ACHN (cell line): ENCODE data around the gene TUB.

ENCODE experiments used
- DNase-seq: peaks from one replicate; pipeline ENCODE4 v3.0.0-alpha.2; 2015
- in situ Hi-C: cut with HindIII; loops from 2 replicates; pipeline ENCODE4 v1.10.0; 2017; ENCODE audit warnings: low sequenced_read_pairs, low pct_ligation_motif_present, low pct_unique_long_range_greater_than_20kb

The TUB gene

DNA sequence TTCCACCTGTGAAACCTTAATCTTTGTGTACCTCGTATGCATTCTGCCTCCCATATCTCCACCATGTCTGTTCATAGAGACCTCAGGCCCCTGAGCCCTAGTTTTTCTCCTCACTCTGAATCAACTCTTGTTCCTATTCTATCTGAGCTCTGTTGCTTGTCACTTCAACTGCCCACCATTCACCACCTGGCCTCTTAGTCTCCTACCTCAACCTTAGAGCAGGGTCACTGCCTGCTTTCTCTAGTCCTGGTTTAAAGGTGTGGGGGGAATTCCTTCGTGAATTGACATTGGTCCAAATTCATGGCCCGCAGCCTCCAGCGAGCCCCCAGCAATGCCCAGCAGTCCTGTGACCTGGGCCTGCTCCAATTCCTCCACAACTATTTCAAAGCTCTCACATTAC, 39.4 kb upstream of the TUB start:
- in situ Hi-C loops: no loop called here

DNA sequence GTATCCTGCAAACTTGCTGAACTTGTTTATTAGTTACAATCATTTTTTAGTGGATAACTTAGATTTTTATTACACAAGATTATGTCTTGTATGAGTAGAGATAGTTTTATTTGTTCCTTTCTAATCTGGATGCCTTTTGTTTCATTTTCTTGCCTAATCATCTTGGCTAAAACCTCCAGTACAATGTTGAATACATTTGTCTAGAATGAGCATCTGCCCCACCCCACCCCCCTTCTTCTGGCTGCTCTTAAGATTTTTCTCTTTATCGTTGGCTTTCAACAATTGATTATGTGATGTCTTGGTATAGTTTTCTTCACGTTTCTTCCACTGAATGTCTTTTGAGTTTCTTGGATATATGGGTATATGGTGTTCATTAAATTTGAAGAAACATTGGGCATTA, 37.3 kb upstream of the TUB start:
- no peak for DNase-seq
- in situ Hi-C loops: no loop called here

More for the DNA sequence above, 39.4 kb upstream of the TUB start:
- DNase-seq: no peak

DNA sequence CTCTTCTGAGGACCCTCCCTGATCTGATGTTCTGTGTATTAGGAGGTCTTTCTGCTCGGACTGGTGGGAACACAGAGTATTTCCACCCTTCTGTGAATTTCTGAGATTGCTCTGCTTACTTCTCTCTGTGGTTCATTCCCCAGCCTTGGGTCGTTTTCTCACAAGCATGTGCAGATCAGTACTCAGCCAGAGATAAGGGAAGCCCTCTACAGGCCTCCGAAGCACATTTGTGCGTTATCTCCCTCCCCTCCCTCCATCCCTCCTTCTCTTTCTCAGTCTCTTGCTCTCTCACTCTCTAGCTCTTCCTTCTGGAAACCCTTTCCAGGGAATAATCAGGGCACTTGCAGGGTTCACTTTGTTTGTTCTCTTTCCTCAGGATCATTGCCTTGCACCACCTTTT, 35.2 kb upstream of the TUB start:
- in situ Hi-C loops: no loop called here
- DNase-seq: no peak

DNA sequence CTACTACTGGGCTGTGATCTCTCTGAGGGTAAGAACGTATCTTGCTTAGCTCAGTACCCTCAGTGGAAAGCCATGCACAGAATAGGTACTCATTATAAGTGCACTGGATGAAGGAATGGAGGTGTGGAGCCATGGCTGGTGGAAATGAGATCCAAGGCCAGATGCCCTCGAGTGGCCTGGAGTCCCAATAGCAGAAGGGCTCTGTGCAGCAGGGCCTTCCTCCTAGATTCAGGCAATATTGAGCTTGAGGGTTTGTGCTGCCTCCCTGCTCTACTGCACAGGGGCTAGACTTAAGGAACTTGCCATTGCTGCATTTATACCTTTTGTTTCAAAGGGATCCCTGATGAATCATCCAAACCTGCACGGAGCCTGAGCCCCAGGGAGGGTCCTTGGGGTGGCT, 33.6 kb upstream of the TUB start:
- in situ Hi-C loops: no loop called here
- DNase-seq: no peak

DNA sequence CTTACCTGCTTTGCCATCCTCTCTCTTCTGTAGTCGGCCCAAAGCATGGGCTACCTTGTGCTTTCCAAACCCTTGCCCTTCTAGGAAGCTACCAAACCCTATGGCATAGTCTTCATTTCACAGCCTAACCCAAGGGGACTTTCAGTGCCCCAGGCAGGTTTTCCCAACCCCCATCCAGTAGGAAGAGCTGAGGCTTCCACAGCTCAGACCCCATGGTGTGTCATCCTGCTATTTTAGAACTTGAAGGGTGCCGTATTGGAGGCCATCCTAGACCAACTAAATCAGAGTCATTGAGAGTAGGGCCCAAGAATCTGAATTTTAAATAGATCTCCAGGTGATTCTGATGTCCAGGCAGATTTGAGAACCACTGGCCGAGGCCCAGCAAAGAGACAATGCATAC, 31.9 kb upstream of the TUB start:
- no peak for DNase-seq
- in situ Hi-C loops: no loop called here

DNA sequence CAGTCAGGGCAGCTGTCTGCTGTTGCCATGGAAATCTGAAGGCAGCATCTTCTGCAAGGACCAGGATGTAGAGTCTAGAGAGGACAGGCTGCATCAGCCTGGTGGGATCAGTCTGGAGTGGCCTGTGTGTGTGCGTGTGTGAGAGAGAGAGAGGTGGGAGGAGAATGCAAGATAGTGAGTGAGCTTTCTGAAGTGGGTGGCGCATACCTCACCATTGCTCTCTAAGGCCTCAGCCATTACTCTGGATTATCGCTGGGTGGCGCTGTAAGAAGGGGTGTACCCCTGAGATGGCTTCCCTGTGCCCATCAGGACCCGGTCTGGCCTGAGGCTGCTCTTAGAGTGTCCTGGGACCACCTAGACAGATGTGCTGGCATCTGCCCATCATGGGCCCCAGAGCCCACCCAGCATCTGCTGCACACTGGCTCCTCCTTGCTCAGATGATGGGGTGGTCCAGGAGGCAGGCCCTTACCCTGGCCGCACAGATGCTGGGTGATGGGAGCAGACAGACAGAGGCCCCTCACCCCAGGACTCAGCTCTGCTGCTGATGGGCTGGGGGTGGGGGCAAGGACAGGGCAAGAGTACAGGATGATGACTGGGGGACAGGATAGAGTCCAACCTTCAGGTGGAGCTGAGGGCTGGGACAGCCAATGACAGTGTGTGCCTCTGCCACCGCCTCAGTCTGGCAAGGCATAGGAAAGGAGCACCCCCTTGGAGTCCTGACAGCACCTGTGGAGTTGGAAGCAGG, 25.7 kb upstream of the TUB start:
- in situ Hi-C loops: no loop called here
- DNase-seq: no peak

DNA sequence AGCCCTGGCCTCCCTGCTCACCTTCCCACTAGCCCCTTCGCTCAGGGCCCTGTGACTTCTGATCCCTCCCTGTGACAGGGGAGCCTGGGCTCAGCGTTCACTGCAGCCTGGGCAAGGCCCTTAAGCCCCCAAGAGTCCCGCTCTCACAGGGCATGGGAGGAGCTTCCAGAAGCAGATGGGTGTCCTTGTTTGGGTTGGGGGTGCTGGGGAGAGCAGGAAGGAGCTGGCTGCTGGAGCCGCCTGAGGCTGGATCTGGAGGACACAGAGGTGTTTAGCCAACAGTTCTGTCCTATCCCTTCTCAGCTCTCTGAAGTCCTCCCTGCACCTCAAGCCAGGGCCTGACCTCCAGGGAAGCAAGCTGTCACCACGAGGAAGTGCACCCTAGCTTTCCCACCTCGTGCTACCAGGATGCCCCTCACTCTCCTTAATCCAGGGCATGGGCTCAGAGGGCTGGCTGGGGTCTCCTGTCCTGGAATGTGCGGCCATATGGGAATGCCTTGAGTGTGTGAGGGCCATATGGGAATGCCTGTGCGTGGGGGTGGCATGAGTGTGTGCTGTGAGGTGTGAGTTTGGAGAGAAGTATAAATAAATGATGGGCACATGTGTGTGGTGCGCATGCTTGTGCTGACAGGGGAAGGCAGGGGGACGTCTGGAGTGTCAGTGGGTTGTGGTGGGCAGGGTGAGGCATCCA, 25.0 kb upstream of the TUB start:
- DNase-seq: no peak
- in situ Hi-C loops: no loop called here

DNA sequence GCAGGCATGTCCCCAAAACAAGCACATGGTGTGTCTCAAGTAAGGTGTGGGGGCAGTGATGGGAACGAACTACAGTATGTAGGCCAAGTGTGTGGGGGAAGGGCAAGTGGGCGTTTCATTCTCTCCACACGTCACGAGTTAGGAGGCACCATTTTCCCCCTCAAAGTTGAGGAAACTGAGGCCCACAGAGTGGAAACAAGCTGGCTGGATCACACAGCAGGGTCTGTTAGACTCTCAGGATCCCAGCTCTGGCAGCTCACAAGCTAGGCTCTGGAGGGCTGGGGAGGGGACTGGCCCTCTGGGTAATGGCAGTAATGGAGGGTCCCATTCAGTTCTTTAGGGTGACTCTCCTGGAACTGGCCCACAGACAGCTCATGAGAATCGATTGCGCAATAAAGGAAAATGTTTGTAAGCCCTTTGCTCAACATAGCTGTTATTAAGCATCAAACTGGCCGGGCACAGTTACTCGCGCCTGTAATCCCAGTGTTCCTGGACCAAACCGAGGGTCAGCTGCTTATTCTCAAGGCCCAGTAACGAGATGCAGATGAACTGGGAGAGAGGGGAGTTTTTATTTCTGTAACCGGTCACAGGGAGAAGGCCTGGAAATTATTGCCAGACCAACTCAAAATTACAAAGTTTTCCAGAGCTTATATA, 24.1 kb upstream of the TUB start:
- DNase-seq: no peak
- in situ Hi-C loops: no loop called here

DNA sequence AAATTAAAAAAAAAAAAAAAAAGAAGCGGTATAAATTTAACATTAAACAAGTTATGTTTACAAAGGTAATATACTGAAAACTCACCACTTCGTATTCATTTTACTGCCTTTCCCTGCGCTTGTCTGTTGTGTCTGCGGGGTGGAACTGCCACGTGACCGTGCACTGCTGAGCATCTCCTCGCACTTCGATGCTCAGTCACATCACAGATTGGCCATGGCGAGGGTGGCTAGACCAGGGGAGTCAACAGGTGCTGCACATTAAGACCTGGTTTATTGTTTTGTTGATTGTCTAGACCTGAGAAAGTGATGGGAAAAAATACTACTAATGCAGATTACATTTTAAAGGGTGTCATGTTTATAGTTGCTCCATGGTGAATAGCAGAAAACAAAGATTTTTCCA, 22.8 kb upstream of the TUB start:
- in situ Hi-C loops: no loop called here
- no peak for DNase-seq

DNA sequence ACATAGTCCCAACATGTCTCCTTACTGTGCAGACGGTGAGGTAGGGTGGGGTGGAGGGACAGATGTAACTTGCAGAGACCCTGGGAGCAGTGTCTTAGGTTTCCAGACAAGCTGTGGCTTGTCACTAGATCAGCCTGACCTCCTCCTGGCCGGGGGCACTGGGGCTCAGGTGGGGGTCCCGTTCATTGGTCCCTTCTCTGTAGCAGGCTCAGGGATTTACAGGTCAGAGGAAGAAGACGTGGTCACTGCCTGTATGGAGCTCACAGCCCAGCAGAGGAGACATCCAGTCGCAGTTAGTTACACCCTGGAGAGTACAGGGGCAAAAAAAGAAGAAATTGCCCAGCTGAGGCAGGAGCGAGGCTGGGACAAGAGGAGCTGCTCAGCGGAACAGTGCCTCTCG, 22.0 kb upstream of the TUB start:
- DNase-seq: no peak
- in situ Hi-C loops: no loop called here

DNA sequence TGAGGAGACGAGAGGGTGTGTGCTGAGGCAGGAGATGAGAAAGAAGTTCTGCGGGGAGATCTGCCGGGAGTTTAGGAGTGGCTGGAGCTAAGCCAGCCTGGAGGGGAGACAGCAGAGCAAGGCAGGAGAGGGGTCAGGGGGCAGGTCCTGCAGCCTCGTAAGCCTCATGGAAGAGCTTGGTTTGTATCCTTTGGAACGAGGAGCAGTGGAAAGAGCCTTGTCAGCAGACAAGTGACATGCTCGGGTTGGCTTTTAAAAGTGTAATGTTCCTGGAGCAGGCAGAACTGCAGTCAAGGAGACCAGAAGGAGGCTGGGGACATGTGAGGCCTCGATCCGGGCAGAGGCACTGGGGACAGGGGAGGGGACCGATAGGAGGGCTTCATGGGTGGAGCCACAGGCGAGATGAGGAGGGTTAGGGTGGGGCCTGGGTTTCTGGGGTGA, 21.4 kb upstream of the TUB start:
- no peak for DNase-seq
- in situ Hi-C loops: no loop called here

DNA sequence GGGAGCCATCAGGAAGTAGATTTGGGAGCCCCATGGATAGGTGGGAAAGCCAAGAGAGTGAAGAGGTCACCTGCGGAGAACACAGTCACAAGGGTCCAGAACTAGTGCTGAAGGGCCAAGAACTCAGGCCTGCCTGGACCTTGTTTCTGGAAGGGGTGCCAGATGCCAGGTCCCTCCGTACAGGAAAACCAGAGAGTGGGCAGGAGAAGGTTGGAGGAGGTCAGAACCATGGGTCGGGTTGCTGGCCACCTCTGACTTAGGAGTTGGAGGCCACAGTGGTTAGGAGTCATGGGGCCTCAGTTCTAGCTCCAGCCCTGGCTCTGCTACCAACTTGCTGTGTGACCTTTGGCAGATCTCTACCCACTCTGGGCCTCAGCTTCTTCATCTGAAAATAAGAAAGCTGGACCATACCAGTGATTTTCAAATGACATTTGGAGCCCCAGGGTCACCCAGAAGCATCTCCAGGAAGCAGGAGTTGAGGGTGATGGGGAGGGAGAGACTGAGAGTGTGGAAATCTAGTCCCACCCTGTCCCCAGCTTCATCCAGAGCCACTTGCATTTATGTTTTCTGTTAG, 20.8 kb upstream of the TUB start:
- in situ Hi-C loops: no loop called here
- DNase-seq: no peak

DNA sequence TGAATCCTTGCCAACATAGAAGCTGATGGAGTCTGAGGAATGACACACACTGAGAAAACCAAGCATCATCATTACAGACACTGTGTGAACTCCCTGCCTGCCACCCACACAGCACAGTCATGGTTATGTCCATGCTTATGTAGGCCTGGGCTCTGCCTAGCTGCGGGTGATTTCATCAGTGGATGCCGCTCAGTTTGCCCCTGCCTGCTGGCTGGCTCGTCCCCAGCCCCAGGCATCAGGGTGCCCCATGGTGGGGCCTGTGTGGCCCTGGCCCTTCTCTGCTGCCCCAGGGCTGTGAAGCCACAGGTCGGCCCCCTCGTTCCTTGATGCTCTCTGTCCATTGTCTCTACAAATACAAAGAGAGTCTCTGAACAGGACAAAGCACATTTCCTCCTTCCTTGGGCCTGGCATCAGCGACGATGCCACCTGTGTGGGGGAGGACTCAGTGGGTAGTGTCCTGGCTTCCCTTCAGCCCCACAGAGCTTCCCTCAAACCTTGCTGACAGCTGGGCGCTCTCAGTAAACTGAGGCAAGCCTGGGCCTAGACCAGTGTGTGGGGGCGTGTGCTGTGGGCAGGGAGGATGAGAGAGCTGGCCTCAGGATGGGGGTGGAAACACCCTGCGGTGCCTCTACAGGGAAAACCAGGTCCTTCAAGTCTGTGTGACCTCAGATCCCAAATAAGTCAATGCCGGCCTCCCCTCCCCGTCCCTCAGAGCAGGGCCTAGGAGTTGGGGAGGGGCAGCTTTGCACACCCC, 20.0 kb upstream of the TUB start:
- no peak for DNase-seq
- in situ Hi-C loops: no loop called here

DNA sequence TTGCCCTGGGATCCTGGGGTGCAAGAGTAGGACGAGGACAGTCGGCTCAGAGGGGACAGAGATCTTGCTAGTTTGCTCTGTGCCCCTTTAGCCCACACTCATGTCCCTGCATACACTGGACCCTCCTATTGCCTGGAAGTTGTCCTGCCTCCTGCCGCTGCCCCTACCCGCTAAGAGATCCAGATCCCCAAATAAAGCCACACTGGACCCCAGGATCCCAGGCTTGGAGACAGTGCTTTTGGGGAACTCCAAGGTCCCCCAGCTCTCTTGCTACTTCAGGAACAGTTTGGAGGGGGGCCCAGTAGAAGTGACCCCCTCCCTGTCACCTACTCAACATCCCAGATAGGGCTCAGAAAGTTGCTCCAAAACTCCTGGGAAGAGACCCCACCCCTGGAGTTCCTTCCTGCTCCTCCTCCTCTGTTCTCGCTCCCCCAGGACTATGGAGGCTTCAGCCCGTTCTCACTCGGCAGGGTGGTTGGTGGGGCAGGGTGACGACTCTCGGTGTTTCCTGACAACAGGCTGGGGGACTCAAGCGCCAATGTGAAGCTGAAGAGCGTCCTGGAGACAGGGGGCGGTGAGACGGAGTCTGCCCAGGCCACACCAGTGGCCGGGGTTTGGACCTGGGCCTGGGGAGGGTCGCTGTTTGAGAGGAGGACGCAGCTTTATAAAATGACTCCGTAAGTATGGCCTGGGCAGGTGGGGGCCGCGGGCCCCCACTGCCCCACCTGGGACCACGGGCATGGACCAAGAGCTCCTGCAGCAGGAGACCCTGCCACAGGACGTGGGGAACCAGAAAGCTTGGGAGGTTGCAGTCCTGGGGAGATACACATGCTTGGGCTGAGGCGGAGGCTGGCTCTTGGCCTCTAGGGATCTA, 19.2 kb upstream of the TUB start:
- no peak for DNase-seq
- in situ Hi-C loops: no loop called here

DNA sequence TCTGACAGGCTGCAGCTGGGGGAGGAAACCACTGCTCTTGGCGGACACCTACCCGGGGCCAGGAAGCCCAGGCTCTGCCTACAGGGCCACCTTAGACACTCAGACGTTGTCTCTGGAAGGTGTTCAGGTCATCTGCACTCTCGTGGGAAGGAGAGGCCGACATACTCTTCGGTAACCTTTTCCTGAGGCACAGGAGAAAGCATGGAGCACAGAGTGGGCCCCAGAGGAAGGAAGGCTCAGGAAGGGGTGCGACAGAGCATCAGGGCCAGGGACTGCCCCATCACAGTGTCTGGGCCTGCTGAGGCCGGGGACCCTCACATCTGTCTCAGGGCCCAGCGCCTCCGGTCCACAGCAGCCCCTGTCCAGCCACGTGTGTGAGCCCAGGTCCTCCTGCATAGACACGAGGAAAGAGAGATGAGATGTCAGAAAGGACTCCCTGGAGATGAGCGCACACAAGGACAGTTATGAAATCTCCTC, 18.2 kb upstream of the TUB start:
- in situ Hi-C loops: no loop called here
- DNase-seq: no peak

DNA sequence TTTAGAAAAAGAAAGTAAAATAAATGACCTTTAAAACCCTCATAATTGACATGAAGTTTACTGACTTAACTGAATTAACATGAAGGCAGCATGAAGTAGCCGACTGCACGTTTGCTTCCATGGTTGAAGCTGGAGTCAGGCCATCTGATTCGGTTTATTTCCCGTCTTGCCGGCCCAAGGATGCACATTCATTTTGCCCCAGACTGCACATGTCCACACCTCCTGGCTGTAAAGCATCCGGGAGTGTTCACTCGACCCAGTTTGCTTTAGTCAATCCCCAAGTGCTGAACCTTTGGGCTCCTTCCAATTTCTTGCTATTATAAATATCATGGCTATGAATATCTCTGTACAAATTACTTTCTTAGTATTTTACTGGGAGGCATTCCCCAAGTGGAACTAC, 17.7 kb upstream of the TUB start:
- in situ Hi-C loops: no loop called here
- DNase-seq: no peak

DNA sequence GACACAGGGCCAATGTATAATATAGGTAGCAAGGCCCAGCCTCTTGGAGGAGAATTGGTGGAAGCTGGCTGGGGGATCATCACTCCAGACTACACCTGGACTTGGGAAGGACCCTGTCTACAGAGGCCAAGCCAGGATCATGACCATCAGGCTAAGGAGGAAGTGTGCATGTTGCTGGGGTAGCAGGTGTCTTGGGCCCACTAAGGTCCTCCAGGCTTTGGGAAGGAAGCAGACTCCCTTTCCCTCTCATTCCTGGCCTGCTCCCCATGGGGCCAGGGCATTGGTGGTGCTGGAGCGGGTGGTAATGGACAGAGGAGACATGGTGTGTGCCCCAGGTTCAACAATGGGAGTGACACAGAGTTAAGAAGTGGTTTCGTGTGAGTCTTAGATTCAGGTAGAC, 16.0 kb upstream of the TUB start:
- in situ Hi-C loops: no loop called here

More for the DNA sequence above, 16.0 kb upstream of the TUB start:
- no peak for DNase-seq
